ENCODE results near the gene MAP9.
A peak's percentile ranks its signal among the peaks of the same experiment; 100 is the strongest.
"Not testable (repeated sequence)": the region's sequence is repeated elsewhere in the genome, so short reads cannot be mapped to it uniquely, and the experiment has no call there.

Gene MAP9

DNA sequence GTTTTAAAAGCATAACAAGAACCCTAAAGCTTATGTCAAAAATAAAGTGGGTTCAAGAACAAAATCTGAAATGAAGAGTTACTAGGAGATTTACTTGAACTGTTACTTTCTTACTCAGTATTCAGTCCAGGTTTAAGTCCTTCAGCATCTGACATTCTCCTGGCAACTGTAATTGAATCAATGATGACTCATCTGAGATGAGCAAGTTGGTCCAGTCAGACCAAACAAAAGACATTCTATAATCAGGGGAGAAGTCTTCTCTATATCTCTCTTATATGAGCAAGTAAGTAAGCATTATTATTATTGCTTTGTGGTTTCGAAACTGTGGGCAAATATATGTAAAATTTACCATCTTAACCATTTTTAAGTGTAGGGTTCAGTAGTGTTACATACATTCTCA lies 34.6 kb downstream of the MAP9 start:
- peak; percentile 67 for DNase-seq (ENCODE audit: low read depth)

DNA sequence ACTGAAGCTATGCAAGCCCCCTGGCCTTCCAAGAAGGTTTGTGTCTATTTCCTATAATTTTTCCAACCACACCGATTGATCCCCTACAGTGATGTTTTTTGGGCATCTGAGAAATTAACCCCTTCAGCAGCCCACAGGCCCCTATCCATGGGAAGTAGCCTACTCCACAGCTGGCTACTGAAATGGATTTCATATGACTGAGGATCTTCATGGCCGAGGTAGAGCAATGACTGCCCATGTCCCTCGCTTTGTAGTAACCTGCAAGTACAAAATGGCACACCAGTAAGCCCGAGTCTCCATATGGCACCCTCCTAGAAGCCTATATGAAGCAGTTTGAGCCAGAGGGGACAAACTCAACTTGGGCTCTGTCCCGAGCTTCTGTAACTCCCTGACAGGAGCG lies 36.8 kb downstream of the MAP9 start:
- no peak for DNase-seq (ENCODE audit: low read depth)

DNA sequence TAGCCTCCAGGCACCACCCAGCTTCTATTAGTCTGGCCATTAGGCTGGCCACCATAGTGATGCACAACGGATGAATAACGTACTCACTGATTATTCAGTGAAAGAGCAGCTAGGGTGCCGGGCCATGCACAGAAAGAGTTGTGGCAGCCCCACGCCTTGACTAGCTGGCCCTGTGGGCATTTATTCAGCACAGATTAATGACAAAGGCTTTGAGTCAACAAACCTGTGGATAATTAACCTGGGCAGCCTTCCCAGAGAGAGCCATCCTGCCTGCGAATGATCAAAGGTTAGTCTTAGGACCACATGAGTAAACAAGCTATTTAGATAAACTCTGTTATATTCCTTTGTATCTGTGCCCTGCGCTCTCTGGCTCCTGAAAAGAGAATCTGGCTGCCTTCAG lies 37.2 kb downstream of the MAP9 start:
- DNase-seq (ENCODE audit: low read depth): no peak

DNA sequence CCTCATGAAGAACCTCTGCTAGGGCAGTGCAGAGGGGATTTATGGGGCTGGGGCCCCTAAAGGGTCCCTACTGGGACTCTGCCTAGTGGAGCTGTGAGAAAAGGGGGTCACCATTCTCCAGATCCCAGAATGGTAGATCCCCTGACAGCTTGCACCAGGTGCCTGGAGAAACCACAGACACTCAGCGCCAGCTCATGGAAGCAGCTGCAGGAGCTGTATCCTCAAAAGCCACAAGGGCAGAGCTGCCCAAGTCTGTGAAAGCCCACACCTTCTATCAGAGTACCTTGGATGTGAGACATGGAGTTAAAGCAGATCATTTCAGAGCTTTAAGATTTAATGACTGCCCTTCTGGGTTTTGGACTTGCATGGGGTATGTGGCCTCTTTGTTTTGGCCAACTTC lies 38.6 kb downstream of the MAP9 start:
- no peak for DNase-seq (ENCODE audit: low read depth)

DNA sequence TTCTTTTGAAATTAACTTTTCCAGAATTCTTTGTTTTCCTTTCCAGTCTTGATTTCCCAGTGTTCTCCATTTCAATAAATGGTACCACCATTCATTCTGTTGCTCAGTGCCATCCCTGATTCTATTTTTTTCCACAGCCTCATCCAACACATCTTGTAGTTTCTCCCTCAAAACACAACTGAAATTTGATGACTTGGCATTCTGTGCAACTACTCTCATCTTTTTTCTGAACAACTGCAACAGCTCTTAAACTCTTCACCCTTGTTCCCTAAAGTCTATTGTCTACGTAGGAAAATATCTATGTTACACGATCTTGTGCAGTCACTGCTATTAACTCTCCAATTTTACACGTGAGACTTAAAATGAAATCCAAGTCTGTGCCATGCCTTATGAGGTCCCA lies 40.5 kb downstream of the MAP9 start:
- DNase-seq (ENCODE audit: low read depth): no peak

DNA sequence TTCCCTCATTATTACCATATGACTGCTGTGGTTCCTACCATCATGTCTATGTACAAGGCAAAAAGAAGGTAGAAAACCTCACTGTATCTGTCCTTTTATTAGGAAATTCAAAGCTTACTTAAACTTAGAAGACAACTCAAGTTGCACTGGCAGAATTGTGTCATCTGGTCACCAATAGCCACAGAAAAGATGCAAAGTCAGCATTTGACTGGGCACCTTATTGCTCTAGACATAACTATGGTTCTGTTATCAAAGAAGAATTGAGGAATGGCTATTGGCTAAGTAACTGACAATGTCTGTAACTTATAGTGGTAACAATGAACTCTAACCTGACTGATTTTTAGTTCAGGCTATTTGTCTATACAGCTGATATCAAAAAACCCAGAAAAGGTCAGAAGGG lies 45.3 kb downstream of the MAP9 start:
- DNase-seq (ENCODE audit: low read depth): no peak

DNA sequence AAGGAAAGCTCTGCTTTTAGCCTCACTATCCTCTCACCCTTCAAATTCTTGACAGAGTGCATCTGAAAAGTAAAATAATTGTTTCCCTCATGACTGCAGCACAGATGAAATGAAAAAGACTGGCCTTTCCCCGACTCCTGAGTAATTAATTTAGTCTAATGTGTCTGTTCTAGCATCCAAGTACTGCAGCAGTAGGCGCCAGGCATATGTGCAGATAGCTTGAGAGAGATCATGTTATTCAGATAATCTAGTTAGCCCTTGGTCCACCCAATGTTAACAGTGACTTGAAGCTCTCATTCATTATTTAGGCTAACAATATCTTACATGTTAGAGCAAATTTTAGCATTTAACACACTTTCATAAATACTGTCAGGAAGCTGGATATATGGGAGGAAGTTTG lies 54.0 kb downstream of the MAP9 start:
- DNase-seq (ENCODE audit: low read depth): no peak

DNA sequence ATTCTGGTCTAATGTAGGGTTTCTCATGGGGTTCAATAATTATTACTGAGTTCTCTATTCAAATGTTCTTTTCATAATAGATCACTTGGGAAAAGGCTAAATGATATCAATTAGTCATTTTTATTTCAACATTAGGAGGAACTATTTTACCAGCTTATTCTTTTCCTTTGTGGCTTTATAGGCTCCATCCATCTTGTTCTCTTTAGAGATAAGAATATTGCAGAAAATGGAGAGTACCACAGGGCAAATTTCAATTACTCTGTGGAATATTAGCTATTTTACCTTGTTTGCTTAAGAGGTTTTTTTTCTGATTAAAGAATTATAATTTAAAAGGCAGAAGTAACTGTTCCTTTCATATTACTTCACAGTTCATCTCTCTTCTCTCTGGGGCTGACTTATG lies 55.8 kb downstream of the MAP9 start:
- no peak for DNase-seq (ENCODE audit: low read depth)

DNA sequence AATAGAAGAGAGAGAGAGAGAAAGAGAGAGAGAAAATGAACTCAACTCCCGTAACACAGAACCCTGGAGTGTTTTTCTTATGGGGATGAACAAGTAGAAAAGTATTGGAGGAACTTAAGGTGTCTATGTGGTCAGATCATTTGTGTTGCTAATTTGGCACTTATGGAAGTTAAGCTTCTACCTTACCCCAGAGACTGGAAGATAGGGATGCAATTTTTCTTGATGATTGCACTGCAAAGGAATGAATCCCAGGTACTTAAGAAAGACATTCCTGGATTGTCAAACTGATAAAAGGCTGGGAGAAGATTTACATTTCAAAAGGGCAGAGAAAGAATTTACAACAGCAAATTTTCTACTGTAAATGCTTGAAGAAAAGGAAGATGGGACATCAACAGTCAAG lies 57.2 kb downstream of the MAP9 start:
- DNase-seq (ENCODE audit: low read depth): no peak

DNA sequence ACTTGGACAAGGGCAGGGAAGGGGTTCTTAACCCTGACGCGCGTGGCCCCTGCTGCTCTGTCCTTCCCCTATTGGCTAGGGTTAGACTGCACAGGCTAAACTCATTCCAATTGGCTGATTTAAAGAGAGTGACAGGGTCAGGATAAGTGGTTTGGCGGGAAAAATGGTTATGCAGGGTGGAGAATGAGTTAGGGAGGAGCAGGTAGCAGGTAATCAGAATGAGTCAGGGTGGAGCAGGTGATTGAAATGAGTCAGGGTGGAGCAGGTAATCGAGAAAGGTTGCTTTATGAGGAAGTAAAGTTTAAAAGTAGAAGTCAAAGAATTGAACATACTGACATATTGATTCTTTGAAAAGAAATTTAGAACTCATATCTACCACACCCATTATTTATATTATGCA lies 64.7 kb downstream of the MAP9 start:
- DNase-seq (ENCODE audit: low read depth): not testable (repeated sequence)

DNA sequence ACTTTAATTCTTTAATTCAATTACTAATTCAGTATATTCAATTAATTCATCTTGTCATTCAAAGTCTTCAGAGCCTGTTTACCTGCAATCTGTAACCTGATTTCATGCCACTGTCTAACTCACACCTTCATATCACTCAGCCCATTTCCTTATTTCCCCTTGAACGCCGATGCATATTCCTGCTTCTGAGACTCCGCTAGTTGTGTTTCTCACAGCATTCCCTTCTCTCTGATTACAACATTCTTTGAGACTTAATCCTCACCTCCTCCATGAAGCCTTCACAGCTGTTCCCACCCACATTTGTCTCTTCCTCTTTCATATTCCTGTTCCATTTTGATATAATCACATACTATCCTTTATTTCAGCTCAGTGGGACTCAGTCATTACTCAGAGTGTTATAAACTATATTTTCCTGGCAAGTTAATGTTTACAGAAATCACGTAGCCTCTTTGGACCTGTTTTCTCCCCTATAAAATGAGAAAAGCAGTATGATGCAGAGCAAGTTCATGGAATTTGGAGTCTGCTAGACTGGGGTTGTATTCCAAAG lies 69.0 kb downstream of the MAP9 start:
- DNase-seq (ENCODE audit: low read depth): no peak

DNA sequence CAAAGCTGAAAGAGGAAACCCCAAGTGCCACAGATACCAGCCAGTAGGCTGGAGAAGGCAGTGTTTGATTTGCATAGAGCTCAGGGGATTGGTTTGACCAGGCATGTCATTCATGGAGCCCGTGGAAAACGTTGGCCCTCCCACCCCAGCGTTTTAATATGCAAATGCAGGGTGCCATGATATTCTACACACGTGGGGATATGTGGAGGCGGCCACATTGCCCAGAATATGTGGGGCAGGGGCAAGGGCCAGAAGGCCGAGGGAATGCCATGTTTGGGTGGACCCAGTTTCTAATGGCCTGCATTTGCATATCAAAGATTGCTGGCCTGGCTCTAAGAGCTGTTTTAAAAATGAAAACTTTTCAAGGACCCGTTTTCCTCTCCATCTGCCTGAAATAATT lies 71.1 kb downstream of the MAP9 start:
- no peak for DNase-seq (ENCODE audit: low read depth)

DNA sequence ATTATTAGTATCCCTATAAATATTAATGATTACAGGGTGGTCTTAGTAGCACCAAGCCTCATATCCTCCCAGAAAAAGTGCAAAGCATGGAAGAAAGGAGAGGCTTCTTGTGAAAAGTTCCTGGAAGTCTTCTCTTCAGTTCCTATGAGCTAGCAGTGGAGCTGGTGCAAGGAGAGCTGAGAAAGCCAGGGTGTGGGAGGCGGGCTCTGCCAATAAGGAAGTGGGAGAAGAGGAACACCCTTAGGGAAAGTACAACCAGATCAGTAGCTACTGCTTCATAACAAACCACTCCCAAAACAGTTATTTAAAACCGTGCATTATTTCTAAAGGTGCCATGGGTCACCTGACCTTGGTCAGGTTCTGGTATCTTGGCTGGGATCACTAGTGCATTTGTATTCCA lies 72.4 kb downstream of the MAP9 start:
- no peak for DNase-seq (ENCODE audit: low read depth)

DNA sequence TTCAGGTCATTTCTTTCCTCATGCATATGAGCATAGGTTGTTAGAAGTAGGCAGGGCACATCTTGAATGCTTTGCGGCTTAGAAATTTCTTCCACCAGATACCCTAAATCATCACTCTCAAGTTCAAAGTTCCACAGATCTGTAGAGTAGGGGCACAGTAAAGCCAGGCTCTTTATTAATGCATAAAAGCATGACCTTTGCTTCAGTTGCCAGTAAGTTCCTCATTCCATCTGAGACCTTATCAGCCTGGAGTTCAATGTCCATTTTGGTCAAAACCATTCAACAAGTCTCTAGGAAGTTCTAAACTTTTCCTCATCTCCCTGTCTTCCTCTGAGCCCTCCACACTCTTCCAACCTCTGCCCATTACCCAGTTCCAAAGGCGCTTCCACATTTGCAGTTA lies 77.7 kb downstream of the MAP9 start:
- no peak for DNase-seq (ENCODE audit: low read depth)
